ENCODE results near the gene ARHGAP42. TPM values are rescaled to one million over a fixed set of nuclear protein-coding genes. Genes with fewer than 3 reads are reported as not detected.

Gene ARHGAP42
- total RNA-seq, 1 experiment from 2014 or later: 7.1 TPM

- ChIA-PET POLR2A (interaction anchor here (0.5 kb wide), 1 partner anchor 1213 kb away, joined by 5 read pairs; no protein-coding TSS in a partner anchor), CTCF (interaction anchor here (1.1 kb wide), 1 partner anchor 16 kb away, joined by 3 read pairs; no protein-coding TSS in a partner anchor)
- Histone ChIP-seq H3K4me3 (ENCODE audit: low read depth in 2 of 2, low read length in 2 of 2) (no peak overlapping the region), H3K27ac (ENCODE audit: low read length) (no peak overlapping the region), H3K27me3 (ENCODE audit: control insufficient read depth, insufficient read depth, low read length) (no peaks in the 10 kb centered on the region), H3K36me3 (ENCODE audit: control insufficient read depth, insufficient read depth, low read length) (no peaks in the 10 kb centered on the region), H3K4me1 (ENCODE audit: control insufficient read depth, insufficient read depth, low read length) (no peaks in the 10 kb centered on the region; the same call in 1 of the 2 replicates), H3K9me3 (ENCODE audit: control insufficient read depth, insufficient read depth, low read depth, low read length) (no peaks in the 10 kb centered on the region)
- TF ChIP-seq REST (IDR thresholded peaks at IDR 0.05; ENCODE audit: insufficient read depth in 1 of 2, low read depth in 2 of 2, low read length in 1 of 2) (no peak), SIN3A (IDR thresholded peaks at IDR 0.05; ENCODE audit: borderline replicate concordance, insufficient read depth, low read depth, low read length) (no peak), CTCF (IDR thresholded peaks at IDR 0.05) (no peak), POLR2AphosphoS5 (IDR thresholded peaks at IDR 0.05; ENCODE audit: low read depth, low read length) (no peak), TCF7L2 (IDR thresholded peaks at IDR 0.05; ENCODE audit: low read depth, low read length) (no peak)
- in situ Hi-C loops (cut with HindIII; ENCODE audit: low pct_unique_long_range_greater_than_20kb, low sequenced_read_pairs): no loop called here
- DNase-seq (ENCODE audit: low read depth, low spot score): no peak
- ATAC-seq: no peak
- intact Hi-C loops (cut with micrococcal nuclease; ENCODE audit: unreplicated experiment): no loop called here
- BruUV-seq (replicated peaks): no TSS peak
These were observed 16.9 kb downstream of the ARHGAP42 start for GRCh38 chr11:100703801-100704575.

GRCh38 chr11:100705447-100705846 lies 18.4 kb downstream of the ARHGAP42 start:
- in situ Hi-C loops (cut with HindIII; ENCODE audit: low pct_unique_long_range_greater_than_20kb, low sequenced_read_pairs) (no loop called here), intact Hi-C loops (cut with micrococcal nuclease; ENCODE audit: unreplicated experiment) (no loop called here)
- Histone ChIP-seq H3K36me3 (ENCODE audit: control insufficient read depth, insufficient read depth, low read length) (no peaks in the 10 kb centered on the region), H3K27me3 (ENCODE audit: control insufficient read depth, insufficient read depth, low read length) (no peaks in the 10 kb centered on the region), H3K9me3 (ENCODE audit: control insufficient read depth, insufficient read depth, low read depth, low read length) (no peaks in the 10 kb centered on the region), H3K4me3 (ENCODE audit: low read depth in 2 of 2, low read length in 2 of 2) (no peak overlapping the region), H3K4me1 (ENCODE audit: control insufficient read depth, insufficient read depth, low read length) (no peaks in the 10 kb centered on the region; the same call in 1 of the 2 replicates), H3K27ac (ENCODE audit: low read length) (no peak overlapping the region)
- ChIA-PET POLR2A (no interaction called here), CTCF (no interaction called here)
- TF ChIP-seq SIN3A (IDR thresholded peaks at IDR 0.05; ENCODE audit: borderline replicate concordance, insufficient read depth, low read depth, low read length) (no peak), TCF7L2 (IDR thresholded peaks at IDR 0.05; ENCODE audit: low read depth, low read length) (no peak), CTCF (IDR thresholded peaks at IDR 0.05) (no peak), POLR2AphosphoS5 (IDR thresholded peaks at IDR 0.05; ENCODE audit: low read depth, low read length) (no peak), REST (IDR thresholded peaks at IDR 0.05; ENCODE audit: insufficient read depth in 1 of 2, low read depth in 2 of 2, low read length in 1 of 2) (no peak)
- DNase-seq (ENCODE audit: low read depth, low spot score) (no peak), ATAC-seq (no peak)
- BruUV-seq (replicated peaks): no TSS peak

Measured in Panc1 (cell line).